Measurements from ENCODE around the gene OR10J4.
A peak's percentile ranks its signal among the peaks of the same experiment; 100 is the strongest.
"Not testable (repeated sequence)": the region's sequence is repeated elsewhere in the genome, so short reads cannot be mapped to it uniquely, and the experiment has no call there.

OR10J4 gene

GRCh38 chr1:159431904-159432303, at the start of gene OR10J4:
OR10J4 (plus strand) TSS chr1:159432204.
- no peak for DNase-seq

DNA sequence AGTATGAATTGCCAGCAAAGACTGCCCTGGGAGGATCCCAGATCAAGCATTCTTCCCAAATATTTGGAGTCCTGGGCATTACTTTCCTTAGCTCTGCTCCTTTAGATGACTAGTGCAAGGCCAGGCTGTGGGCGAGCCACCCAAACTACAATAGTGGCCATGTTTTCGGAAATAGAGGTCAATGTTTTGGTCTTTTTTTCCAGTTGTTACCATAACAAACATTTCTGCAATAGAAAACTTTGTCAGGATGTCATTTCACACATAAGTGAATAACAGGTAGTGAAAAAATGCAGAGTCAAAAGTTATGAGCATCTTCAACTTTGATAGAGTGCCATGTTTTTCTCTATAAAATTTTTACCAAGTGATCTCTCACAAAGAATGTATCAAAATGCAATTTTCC, 25.2 kb upstream of the OR10J4 start:
- DNase-seq: no peak

DNA sequence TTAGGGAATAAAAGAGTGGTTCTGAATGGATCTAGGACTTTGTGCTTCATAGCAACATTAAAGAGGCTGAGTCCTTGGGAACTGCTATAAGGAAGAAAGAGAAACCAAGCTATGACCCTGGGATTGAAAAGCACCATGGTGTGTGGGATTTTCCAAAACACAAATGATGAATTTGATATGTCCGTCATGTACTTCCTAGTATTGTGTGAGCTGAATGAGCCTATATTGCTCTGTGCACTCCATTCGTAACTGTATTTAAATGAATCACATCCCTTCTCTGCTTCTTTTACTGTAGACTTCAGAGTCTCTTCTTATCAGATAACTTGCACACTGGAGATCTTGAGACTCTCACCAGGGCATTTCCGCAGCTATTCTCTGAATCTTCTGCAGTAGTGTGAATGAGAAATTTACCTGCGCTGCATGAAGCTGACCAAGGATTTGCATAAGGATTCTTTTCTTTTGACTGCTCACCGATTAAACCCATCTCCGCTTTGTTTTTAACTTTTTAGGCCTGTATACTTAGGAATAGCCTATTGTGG, 23.1 kb upstream of the OR10J4 start:
- no peak for DNase-seq

DNA sequence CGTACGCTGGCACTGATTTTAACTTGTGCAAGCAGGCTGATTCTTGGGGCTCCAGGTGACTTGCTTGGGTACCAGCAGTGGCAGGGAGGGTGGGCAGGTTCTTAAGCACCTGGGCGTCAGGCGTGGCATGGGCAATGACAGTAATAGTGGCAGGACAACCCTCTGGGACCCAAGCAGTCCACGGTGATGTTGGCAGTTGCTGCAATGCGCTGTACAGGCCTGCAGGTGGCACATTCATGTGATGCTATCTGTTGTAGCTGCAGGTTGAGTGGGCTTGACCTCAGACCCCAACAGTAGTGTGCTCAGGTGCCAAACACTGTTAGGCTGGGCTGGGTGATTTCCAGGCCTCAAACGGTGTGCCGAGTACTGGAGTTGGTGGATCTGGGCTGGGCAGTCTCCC, 10.2 kb upstream of the OR10J4 start:
- no peak for DNase-seq

DNA sequence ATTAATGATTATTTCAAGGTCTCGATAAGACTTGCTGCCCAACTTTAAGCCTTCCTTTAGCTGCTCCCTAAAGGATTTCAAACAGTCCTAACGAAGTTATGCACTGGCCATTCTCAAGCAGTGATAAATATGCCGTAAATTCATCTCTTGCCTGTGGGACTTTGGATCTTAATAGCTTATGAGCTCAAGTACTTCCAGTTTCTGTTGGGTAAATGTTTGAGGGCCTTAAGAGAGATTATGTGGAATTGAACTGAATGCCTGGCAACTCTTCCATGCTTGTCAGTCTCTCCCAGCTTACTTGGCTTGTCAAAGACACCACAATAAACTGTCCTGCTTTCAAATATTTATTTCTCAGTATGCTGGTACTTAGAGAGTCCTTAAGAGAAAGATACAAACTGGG, 3.5 kb upstream of the OR10J4 start:
- DNase-seq: no peak

DNA sequence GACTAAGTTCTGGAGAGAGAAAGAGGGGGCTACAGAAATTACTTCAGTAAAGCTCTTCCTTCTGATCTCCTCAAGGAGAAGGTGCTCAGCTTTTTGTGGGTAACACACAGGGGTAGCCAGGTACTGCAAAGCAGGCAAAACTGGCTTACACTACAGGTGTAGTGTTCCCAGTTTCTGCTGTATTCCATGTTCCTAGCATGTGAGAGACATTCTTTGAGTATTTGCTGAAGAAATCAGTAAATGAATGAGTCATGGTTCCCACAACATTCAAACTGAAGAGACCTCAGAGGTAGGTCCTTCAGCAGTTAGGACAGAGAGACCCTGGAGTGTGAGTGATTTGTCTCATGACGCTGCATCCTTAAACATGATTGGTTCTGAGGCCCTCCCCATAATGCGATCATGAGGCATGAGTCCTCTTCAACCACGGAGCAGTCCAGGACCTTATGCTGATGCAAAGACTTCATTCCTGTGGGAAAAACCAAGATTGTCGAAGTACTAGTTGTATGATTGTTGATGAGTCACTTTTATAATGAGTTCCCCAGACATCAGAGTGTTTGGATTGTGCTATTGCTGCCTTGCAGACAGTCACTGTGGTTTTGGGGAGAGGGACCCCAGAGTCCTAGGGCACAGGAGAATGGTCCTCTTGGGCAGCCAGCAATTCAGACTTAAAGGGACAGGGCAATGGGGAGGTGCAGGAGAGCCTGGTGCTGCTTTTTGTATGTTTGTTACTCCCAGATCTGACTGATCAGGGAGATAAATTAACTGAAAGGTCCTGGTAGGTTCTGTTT, 2.7 kb upstream of the OR10J4 start:
- DNase-seq: peak; percentile 82

GRCh38 chr1:159430985-159431384, 1.0 kb upstream of the OR10J4 start:
- DNase-seq: no peak

- DNase-seq: no peak
Measured at GRCh38 chr1:159436469-159436868, 4.5 kb downstream of the OR10J4 start.

GRCh38 chr1:159439422-159439821, 7.4 kb downstream of the OR10J4 start, which contains the start of gene OR10J1:
OR10J1 (plus strand) TSS chr1:159439722; CDS start chr1:159439792, 70 bp downstream.
- DNase-seq: no peak

DNA sequence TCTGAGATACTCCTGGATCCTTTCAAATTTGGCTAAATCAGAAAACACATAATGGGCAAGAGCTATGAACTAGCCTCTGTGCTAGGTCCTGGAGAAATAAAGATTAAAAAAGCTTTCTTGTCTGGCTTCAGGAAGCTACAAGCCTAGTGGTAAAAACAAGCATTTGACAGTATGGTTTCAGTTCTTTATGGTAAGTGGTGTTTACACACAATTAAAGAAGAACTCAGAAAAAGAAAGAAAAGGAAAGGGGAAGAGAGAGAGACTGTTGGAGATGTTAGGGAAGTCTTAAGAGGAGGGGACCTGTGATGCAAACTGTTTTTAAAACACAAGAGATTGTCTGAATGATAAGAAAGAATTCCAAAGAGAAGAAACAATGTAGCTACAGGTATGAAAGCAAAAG, 9.4 kb downstream of the OR10J4 start:
- DNase-seq: no peak

GRCh38 chr1:159442428-159442827, 10.4 kb downstream of the OR10J4 start:
- DNase-seq: no peak

DNA sequence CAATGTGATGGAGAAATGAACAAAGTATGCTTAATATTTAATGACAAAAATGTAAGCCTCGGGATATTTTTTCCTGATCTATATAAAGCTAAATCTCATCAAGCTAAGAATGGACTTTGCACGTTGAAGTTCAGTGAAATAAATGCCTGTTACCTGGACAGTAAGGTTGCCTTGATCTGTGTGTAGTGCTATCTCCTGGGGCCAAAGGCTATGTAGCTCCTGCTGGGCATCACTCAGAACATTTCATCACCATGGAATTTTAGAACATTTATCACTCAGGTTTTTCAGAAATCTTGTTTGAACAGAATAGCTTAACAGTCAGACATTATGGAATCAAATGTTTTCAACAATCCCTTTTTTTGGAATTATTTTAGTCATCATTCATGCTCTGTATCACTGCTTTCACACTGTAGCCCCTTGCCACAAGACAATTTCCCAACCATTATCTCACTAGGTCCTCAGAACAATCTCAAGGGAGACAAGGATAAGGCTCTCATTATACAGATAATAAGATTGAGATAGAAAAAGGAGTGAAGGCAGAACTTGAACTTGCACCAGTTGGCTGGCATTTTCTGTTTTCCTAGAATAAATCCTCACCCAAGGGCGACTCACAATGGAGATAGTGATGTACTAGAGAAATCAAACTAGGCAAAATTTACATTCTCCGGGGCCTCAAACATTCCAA, 11.2 kb downstream of the OR10J4 start:
- no peak for DNase-seq

DNA sequence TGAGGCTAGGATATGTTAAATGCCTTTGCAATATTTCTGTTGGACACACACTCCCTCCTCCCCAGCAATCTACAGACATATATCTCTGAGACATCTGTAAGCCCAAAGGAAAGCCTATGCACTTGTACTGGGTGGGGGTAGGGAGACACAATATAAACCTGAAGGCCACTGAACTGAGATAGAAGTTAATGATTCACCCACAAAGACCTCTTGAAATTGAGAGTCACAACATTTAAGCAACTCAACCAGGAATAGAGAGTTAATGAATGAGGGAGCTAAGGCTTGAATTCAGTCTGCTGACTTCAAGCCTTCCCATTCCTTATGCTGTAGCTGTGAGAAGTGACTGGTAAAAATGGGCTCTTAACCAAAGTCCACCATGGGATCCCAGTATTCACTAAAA, 12.5 kb downstream of the OR10J4 start:
- DNase-seq: no peak

GRCh38 chr1:159448181-159448580, 16.2 kb downstream of the OR10J4 start:
- DNase-seq: no peak

GRCh38 chr1:159449605-159450004, 17.6 kb downstream of the OR10J4 start:
- DNase-seq: not testable (repeated sequence)

GRCh38 chr1:159459551-159459950, 27.5 kb downstream of the OR10J4 start:
- DNase-seq: no peak

- DNase-seq: no peak
Measured at GRCh38 chr1:159465191-159465603, 33.2 kb downstream of the OR10J4 start.

- DNase-seq: no peak
Measured at GRCh38 chr1:159468321-159468720, 36.3 kb downstream of the OR10J4 start.

- DNase-seq: no peak
Measured at GRCh38 chr1:159469921-159470533, 38.0 kb downstream of the OR10J4 start.

DNA sequence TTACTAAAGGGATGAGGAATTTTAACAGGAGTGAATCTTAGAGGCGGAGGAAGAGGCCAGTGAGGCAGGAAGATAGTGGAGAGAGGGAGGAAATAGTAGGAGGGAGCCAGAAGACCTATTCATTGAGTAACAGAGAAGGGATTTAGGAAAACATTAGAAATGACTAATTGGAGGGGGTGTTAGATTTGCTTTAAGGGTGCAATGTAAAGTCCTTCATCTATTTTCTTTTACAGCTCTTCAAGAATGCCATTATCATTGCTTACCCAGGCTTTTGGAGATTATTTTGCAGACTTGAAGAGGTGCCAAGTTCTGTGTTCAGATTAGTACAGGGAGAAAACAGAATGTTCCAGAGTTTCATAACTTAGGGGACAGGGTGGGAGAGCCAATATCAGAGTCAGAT, 41.3 kb downstream of the OR10J4 start:
- DNase-seq: no peak

- DNase-seq: no peak
Measured at GRCh38 chr1:159474926-159475325, 42.9 kb downstream of the OR10J4 start.

Data from fibroblast of upper back skin (primary cell).